HepG2 (cell line): ENCODE data around the gene ADARB2. TPM values are rescaled to one million over a fixed set of nuclear protein-coding genes. Genes with fewer than 3 reads are reported as not detected.
"Not testable (repeated sequence)": the region's sequence is repeated elsewhere in the genome, so short reads cannot be mapped to it uniquely, and the experiment has no call there.

ENCODE experiments used
- ATAC-seq: fragments of 200-7000 bp; cut with Tn5 transposase; 3 replicates; pipeline ENCODE4 v1.9.1; 2020; ENCODE audit warnings: mild to moderate bottlenecking, moderate library complexity
- BruUV-seq: library from RNA; stranded (reverse); fragments of 400-500 nt; replicated peaks from 2 replicates; lab custom pipeline; 2021; lab: Mats Ljungman, UMichigan
- CTCF ChIA-PET: fragments of 300-600 bp; formaldehyde crosslinking; extraction: SDS; loops from one replicate; lab custom pipeline; 2021; ENCODE audit warnings: low total read pairs, inconsistent platforms, low intra/inter-chr PET ratio; lab: Yijun Ruan, JAX
- POLR2A ChIA-PET: fragments of 350-600 bp; sonication (Branson Sonifier 250); formaldehyde crosslinking; loops from one replicate; lab custom pipeline; 2020; ENCODE audit warnings: antibody characterized with exemption, inconsistent platforms; lab: Yijun Ruan, JAX
- DNase-seq: peaks from one replicate; pipeline ENCODE4 v3.0.0-alpha.2; 2015; ENCODE audit warnings: low spot score
- FAIRE-seq: peaks from 3 replicates; lab custom pipeline; 2011; peaks lifted over from hg19 to GRCh38; lab: Jason Lieb, UNC
- H2AFZ ChIP-seq: one replicate; pipeline ENCODE4 v1.6.1; 2011; ENCODE audit warnings: low read length, inconsistent platforms
- H3K27ac ChIP-seq: fragments of 300-600 bp; 3 replicates; pipeline ENCODE4 v1.8.0; 2011; ENCODE audit warnings: mixed run types, mild to moderate bottlenecking, mixed read lengths, low read length, inconsistent platforms; ENCODE audit not compliant: insufficient read depth; ENCODE audit errors: extremely low read length
- H3K27me3 ChIP-seq, 2 experiments: fragments of 200-600 bp in 1 of 2; 2 replicates in 1 of 2; 3 replicates in 1 of 2; pipeline versions ENCODE4 v1.6.0 to v1.8.0; 2011; ENCODE audit warnings: low read length in 2 of 2, mild to moderate bottlenecking in 2 of 2, moderate library complexity in 2 of 2, inconsistent platforms in 1 of 2; ENCODE audit not compliant: insufficient read depth in 2 of 2, control insufficient read depth in 1 of 2
- H3K36me3 ChIP-seq, 2 experiments: fragments of 200-600 bp in 1 of 2; replicated peaks in 1 of 2; 2 replicates in 1 of 2; 3 replicates in 1 of 2; pipeline versions ENCODE4 v1.5.1 to v1.8.0; 2011; ENCODE audit warnings: low read length in 2 of 2, inconsistent platforms in 1 of 2; ENCODE audit not compliant: insufficient read depth in 2 of 2, control insufficient read depth in 1 of 2
- H3K4me1 ChIP-seq: 2 replicates; pipeline ENCODE4 v1.5.1; 2012; ENCODE audit warnings: low read length, inconsistent platforms; ENCODE audit not compliant: insufficient read depth
- H3K4me2 ChIP-seq: 2 replicates; pipeline ENCODE4 v1.6.0; 2011; ENCODE audit warnings: low read depth, low read length, inconsistent platforms
- H3K4me3 ChIP-seq, 3 experiments: fragments of 200-600 bp in 1 of 3; sonication (generic), shearing (Covaris generic) in 1 of 3; replicated peaks in 1 of 3; 2 replicates each; pipeline ENCODE4 v1.5.1; 2011 to 2016; ENCODE audit warnings: low read length in 3 of 3, inconsistent platforms in 2 of 3, low read depth in 2 of 3, mild to moderate bottlenecking in 2 of 3, control low read depth in 1 of 3, mixed read lengths in 1 of 3; ENCODE audit not compliant: insufficient read depth in 1 of 3
- H3K79me2 ChIP-seq: one replicate; pipeline ENCODE4 v1.6.1; 2011; ENCODE audit warnings: low read length, inconsistent platforms; ENCODE audit not compliant: insufficient read depth
- H3K9ac ChIP-seq: 2 replicates; pipeline ENCODE4 v1.6.0; 2011; ENCODE audit warnings: mild to moderate bottlenecking, low read depth, low read length, inconsistent platforms; ENCODE audit not compliant: insufficient read depth
- H3K9me3 ChIP-seq: 2 replicates; pipeline ENCODE4 v1.5.1; 2012; ENCODE audit warnings: mild to moderate bottlenecking, low read length
- H4K20me1 ChIP-seq: 2 replicates; pipeline ENCODE4 v1.6.0; 2011; ENCODE audit warnings: inconsistent platforms, mild to moderate bottlenecking, low read length, moderate library complexity; ENCODE audit not compliant: insufficient read depth
- CREB1 ChIP-seq, 2 experiments: fragments of 450-650 bp in 1 of 2; IDR thresholded peaks; 2 replicates each; pipeline ENCODE4 v1.6.1; 2016 to 2017; ENCODE audit warnings: control low read depth in 1 of 2, mild to moderate bottlenecking in 1 of 2, missing compliant biosample characterization in 1 of 2, missing genetic modification characterization in 1 of 2
- JUN ChIP-seq: sonication (generic); formaldehyde crosslinking; IDR thresholded peaks from 2 replicates; pipeline ENCODE4 v1.4.0; 2020; ENCODE audit warnings: mild to moderate bottlenecking, missing genetic modification reagents
- WGBS: methylation state at CpG from one replicate; pipeline ENCODE4 v1.1.6; 2017; ENCODE audit warnings: low lambda C conversion rate; 5-methylcytosine and 5-hydroxymethylcytosine counted together
- in situ Hi-C: cut with HindIII; loops from 2 replicates; pipeline ENCODE4 v1.10.0; 2017; ENCODE audit warnings: low pct_unique_long_range_greater_than_20kb; ENCODE audit not compliant: extremely low pct_ligation_motif_present
- intact Hi-C: fragments of 100-400 bp; cut with micrococcal nuclease; formaldehyde crosslinking; loops from one replicate; pipeline ENCODE4 v1.10.0; 2022; ENCODE audit not compliant: unreplicated experiment
- polyA plus RNA-seq, 8 experiments: library from polyadenylated mRNA; depleted of rRNA in 3 of 8; stranded (reverse) in 7 of 8; unstranded in 1 of 8; fragments of >200 nt; fragmentation: Illumina TruSeq in 4 of 8; extraction: Trizol in 4 of 8; gene quantifications; 2 replicates each; pipeline versions ENCODE4 v1.2.1 to v1.2.3, GENCODE V29; 2011 to 2016; ENCODE audit warnings: low read depth in 4 of 8, missing spikeins in 1 of 8, mixed read lengths in 1 of 8; ENCODE audit not compliant: insufficient read depth in 1 of 8
- total RNA-seq, 5 experiments: library from RNA; depleted of rRNA; stranded (reverse); fragments of >200 nt; fragmentation: Illumina TruSeq; extraction: Trizol; gene quantifications; 2 replicates each; pipeline ENCODE4 v1.2.3, GENCODE V29; 2016; ENCODE audit warnings: low read depth in 1 of 5
- TF ChIP-seq, protein P1 (sequence below): sonication (generic); formaldehyde crosslinking; IDR thresholded peaks from 2 replicates; pipeline ENCODE4 v1.5.0; 2020; ENCODE audit warnings: mild to moderate bottlenecking, missing genetic modification reagents, borderline replicate concordance

Gene ADARB2
- total and polyA plus RNA-seq, 2 of the 13 experiments (the other 11 are each of a cell fraction or from before 2014, with no cell fraction given) = not detected

GRCh38 chr10:1159131-1160061, 577.9 kb downstream of the ADARB2 start:
- peaks cover 5 to 77% of the 10 kb centered on the region in 2 experiments; a peak in 4 of 5 replicates for H3K27me3 ChIP-seq
- H3K9ac ChIP-seq = no peak overlapping the region
- no peaks in the 10 kb centered on the region for H3K4me1 ChIP-seq
- TF ChIP-seq JUN (CRISPR knock-in tag) (no peak), CREB1 (IDR thresholded peaks at IDR 0.05) (no peak), CREB1 (CRISPR knock-in tag; IDR thresholded peaks at IDR 0.05) (no peak)
- TF ChIP-seq, protein P1, sequence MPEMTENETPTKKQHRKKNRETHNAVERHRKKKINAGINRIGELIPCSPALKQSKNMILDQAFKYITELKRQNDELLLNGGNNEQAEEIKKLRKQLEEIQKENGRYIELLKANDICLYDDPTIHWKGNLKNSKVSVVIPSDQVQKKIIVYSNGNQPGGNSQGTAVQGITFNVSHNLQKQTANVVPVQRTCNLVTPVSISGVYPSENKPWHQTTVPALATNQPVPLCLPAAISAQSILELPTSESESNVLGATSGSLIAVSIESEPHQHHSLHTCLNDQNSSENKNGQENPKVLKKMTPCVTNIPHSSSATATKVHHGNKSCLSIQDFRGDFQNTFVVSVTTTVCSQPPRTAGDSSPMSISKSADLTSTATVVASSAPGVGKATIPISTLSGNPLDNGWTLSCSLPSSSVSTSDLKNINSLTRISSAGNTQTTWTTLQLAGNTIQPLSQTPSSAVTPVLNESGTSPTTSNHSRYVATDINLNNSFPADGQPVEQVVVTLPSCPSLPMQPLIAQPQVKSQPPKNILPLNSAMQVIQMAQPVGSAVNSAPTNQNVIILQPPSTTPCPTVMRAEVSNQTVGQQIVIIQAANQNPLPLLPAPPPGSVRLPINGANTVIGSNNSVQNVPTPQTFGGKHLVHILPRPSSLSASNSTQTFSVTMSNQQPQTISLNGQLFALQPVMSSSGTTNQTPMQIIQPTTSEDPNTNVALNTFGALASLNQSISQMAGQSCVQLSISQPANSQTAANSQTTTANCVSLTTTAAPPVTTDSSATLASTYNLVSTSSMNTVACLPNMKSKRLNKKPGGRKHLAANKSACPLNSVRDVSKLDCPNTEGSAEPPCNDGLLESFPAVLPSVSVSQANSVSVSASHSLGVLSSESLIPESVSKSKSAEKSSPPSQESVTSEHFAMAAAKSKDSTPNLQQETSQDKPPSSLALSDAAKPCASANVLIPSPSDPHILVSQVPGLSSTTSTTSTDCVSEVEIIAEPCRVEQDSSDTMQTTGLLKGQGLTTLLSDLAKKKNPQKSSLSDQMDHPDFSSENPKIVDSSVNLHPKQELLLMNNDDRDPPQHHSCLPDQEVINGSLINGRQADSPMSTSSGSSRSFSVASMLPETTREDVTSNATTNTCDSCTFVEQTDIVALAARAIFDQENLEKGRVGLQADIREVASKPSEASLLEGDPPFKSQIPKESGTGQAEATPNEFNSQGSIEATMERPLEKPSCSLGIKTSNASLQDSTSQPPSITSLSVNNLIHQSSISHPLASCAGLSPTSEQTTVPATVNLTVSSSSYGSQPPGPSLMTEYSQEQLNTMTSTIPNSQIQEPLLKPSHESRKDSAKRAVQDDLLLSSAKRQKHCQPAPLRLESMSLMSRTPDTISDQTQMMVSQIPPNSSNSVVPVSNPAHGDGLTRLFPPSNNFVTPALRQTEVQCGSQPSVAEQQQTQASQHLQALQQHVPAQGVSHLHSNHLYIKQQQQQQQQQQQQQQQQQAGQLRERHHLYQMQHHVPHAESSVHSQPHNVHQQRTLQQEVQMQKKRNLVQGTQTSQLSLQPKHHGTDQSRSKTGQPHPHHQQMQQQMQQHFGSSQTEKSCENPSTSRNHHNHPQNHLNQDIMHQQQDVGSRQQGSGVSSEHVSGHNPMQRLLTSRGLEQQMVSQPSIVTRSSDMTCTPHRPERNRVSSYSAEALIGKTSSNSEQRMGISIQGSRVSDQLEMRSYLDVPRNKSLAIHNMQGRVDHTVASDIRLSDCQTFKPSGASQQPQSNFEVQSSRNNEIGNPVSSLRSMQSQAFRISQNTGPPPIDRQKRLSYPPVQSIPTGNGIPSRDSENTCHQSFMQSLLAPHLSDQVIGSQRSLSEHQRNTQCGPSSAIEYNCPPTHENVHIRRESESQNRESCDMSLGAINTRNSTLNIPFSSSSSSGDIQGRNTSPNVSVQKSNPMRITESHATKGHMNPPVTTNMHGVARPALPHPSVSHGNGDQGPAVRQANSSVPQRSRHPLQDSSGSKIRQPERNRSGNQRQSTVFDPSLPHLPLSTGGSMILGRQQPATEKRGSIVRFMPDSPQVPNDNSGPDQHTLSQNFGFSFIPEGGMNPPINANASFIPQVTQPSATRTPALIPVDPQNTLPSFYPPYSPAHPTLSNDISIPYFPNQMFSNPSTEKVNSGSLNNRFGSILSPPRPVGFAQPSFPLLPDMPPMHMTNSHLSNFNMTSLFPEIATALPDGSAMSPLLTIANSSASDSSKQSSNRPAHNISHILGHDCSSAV (CRISPR knock-in tag) = no peak
- no peak overlapping the region for H3K4me2 ChIP-seq
- H2AFZ ChIP-seq = no peak overlapping the region
- H3K4me3 ChIP-seq = no peak overlapping the region
- no peaks in the 10 kb centered on the region for H3K36me3 ChIP-seq
- no peak overlapping the region for H3K27ac ChIP-seq
- 65% methylated on average over 45 of the region's 59 CpGs for WGBS
- peaks cover 4% of the 10 kb centered on the region; the same call in 1 of the 2 replicates for H4K20me1 ChIP-seq
- no peak for ATAC-seq
- H3K9me3 ChIP-seq = no peaks in the 10 kb centered on the region
- no peak for FAIRE-seq
- CTCF ChIA-PET = no interaction called here
- DNase-seq = no peak
- H3K79me2 ChIP-seq = no peaks in the 10 kb centered on the region
- POLR2A ChIA-PET = no interaction called here
- no TSS peak for BruUV-seq
- intact Hi-C loops = no loop called here
- in situ Hi-C loops = no loop called here

- 16% methylated on average over 8 of the region's 10 CpGs for WGBS
- H3K9me3 ChIP-seq, H3K4me1 ChIP-seq, H3K4me2 ChIP-seq, H3K27ac ChIP-seq, intact Hi-C loops, ATAC-seq, H3K36me3 ChIP-seq, H3K9ac ChIP-seq, H3K4me3 ChIP-seq, FAIRE-seq, H4K20me1 ChIP-seq, POLR2A ChIA-PET, in situ Hi-C loops, CTCF ChIA-PET, DNase-seq, H3K79me2 ChIP-seq, BruUV-seq, H2AFZ ChIP-seq: not testable (repeated sequence)
- peaks cover 5 to 85% of the 10 kb centered on the region in 2 experiments for H3K27me3 ChIP-seq
These were observed 578.8 kb downstream of the ADARB2 start for GRCh38 chr10:1158536-1158935.
